Measurements from ENCODE around the gene UVRAG. TPM values are rescaled to one million over a fixed set of nuclear protein-coding genes. Genes with fewer than 3 reads are reported as not detected.
"Not testable (repeated sequence)": the region's sequence is repeated elsewhere in the genome, so short reads cannot be mapped to it uniquely, and the experiment has no call there.

The UVRAG gene
- total RNA-seq, 1 donor from 2014 or later: 7.4 TPM

DNA sequence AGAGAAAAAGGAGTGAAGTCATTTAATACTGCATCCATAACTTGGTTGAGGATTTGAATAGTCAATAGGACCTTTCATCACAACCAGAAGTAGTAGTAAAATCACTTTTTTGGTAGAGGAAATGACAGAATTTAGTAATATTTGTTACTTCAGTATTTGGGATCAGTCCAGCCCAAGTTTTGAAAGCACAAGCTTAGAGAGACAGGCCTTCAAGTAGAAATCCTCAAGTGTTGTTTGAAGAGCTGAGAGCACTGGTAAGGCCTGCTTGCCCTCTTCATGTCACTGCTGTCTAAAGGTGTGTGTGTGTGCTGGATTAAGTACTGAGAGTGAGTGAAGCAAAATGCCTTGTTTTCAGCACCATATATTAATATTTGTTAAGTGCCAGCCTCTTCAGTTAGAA, 254.0 kb downstream of the UVRAG start:
- H3K4me3 ChIP-seq (ENCODE audit: low read depth, low read length): no peak overlapping the region
- no peak for DNase-seq (ENCODE audit: low read depth)
- TF ChIP-seq, protein P1, sequence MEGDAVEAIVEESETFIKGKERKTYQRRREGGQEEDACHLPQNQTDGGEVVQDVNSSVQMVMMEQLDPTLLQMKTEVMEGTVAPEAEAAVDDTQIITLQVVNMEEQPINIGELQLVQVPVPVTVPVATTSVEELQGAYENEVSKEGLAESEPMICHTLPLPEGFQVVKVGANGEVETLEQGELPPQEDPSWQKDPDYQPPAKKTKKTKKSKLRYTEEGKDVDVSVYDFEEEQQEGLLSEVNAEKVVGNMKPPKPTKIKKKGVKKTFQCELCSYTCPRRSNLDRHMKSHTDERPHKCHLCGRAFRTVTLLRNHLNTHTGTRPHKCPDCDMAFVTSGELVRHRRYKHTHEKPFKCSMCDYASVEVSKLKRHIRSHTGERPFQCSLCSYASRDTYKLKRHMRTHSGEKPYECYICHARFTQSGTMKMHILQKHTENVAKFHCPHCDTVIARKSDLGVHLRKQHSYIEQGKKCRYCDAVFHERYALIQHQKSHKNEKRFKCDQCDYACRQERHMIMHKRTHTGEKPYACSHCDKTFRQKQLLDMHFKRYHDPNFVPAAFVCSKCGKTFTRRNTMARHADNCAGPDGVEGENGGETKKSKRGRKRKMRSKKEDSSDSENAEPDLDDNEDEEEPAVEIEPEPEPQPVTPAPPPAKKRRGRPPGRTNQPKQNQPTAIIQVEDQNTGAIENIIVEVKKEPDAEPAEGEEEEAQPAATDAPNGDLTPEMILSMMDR (conservative IDR thresholded peaks at IDR 0.05; ENCODE audit: low read depth, low read length): no peak

DNA sequence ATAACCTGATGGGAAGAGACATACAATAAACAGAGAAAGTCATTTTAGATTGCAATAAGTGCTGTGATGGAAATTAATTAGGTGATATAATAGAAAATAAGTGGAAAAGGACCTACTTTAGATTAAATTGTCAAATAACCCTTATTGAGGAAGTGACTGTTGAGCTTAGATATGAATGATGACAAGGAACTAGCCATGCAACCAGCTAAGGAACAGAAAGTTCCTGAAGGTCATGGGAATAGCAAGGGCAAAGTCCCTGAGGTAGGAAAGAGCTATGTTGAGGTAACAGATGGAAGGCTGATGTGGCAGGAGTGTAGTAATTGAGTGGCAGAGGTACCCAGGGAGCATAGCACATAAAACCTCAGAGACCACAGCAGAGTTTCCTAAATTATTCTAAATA, 256.1 kb downstream of the UVRAG start:
- TF ChIP-seq, protein P1 (conservative IDR thresholded peaks at IDR 0.05; ENCODE audit: low read depth, low read length): no peak
- no peak overlapping the region for H3K4me3 ChIP-seq (ENCODE audit: low read depth, low read length)
- no peak for DNase-seq (ENCODE audit: low read depth)

DNA sequence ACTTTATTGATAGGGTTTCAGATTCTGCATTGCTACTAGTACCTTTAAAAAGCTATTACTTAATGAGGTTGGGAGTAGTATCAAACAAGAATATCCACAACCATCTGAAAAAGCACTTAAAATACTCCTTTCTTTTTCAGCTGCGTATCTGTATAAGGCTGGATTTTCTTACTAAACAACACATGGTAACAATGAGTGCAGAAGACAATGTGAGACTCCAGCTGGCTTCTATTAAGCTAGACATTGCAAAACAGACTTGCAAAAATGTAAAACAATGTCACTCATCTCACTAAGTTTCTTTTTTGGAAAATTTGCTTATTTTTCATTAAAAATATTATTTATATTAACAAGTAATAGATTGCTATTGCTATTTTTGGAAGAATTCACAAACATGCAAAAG, 258.7 kb downstream of the UVRAG start:
- no peak for DNase-seq (ENCODE audit: low read depth)
- H3K4me3 ChIP-seq (ENCODE audit: low read depth, low read length): no peak overlapping the region
- TF ChIP-seq, protein P1 (conservative IDR thresholded peaks at IDR 0.05; ENCODE audit: low read depth, low read length): no peak

DNA sequence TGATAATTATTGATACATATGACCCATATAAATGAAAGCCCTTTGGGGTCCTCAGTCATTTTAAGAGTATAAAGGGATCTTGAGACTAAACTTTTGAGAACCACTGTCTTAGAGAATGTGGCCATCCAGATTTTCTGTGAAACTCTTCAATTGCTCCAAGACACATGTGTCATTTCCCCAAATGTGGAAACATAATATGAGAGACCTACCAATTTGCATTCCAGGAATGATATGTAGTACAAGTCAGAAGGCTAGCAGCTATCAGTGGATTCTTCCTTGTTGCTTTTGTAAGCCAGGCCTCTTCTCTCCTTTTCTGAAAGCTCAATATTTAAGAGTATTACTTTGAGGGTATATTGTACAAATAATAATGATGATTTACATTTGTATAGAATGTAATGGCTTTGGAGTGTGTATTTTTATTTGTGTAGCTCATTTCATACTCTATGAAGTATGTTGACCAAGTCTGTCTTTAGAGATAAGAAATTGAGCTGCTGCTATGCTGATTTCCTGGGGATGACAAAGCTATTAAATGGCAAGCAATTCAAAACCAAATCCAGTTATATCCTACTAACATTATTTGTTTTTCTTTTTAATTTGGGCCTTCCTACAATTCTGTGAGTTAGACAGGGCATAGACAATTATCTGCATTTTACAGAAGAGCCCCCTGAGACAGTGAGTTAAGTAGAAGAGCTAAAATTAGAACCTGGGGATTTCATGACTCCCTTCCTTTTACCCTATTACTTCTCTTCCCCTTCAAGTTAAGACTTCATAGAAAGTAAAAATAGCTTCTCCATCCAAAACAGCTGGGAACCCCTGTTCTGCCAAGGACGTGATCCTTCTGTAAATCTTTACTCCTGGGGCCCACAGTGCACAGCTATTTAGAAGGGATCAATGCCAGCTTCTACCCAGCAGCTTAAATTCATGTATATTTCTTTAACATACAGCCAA, 259.4 kb downstream of the UVRAG start:
- no peak for DNase-seq (ENCODE audit: low read depth)
- H3K4me3 ChIP-seq (ENCODE audit: low read depth, low read length): no peak overlapping the region
- TF ChIP-seq, protein P1 (conservative IDR thresholded peaks at IDR 0.05; ENCODE audit: low read depth, low read length): no peak

DNA sequence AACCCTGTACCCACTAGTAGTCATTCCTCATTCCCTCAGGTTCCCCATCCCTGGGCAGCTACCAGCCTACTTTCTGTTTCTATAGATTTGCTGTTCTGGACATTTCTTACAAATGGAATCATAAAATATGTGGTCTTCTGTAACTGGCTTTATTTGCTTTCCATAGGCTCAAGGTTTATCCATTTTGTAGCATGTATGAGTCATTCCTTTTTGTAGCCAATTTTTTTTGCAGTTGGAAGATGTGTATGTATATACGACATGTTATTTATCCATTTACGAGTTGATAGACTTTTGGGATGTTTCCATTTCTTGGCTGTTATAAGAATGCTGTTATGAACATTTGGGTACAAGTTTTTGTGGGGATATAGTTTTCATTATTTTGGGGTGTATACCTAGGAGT, 260.7 kb downstream of the UVRAG start:
- H3K4me3 ChIP-seq (ENCODE audit: low read depth, low read length): no peak overlapping the region
- no peak for DNase-seq (ENCODE audit: low read depth)
- TF ChIP-seq, protein P1 (conservative IDR thresholded peaks at IDR 0.05; ENCODE audit: low read depth, low read length): no peak

DNA sequence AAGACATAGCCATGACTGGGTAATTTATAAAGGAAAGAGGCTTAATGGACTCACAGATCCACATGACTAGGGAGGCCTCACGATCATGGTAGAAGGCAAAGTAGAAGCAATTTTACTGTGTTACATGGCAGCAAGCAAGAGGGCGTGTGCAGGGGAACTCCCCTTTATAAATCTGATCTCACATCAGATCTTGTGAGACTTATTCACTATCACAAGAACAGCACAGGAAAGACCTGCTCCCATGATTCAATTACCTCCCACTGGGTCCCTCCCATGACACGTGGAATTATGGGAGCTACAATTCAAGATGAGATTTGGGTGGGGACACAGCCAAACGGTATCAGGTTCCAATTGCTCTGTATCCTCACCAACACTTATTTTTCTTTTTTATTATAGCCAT, 261.2 kb downstream of the UVRAG start:
- not testable (repeated sequence) for DNase-seq (ENCODE audit: low read depth); H3K4me3 ChIP-seq (ENCODE audit: low read depth, low read length)

DNA sequence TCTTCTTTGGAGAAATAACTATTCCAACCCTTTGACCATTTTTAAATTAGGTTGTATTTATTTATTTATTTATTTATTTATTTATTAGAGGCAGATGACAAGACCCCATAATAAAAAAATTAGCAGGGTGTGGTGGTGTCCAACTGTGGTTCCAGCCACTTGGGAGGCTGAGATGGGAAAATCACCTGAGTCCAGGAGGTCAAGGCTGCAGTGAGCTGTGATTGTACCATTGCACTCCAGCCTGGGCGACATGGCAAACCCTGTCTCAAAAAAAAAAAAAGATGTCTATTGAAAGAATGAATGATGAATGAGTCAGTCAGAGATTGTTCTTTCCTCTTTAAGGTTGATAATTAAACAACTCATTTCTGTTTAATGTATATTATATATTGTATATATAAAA, 261.7 kb downstream of the UVRAG start:
- TF ChIP-seq, protein P1 (conservative IDR thresholded peaks at IDR 0.05; ENCODE audit: low read depth, low read length): no peak

More for the DNA sequence above, 261.7 kb downstream of the UVRAG start:
- DNase-seq (ENCODE audit: low read depth): no peak
- H3K4me3 ChIP-seq (ENCODE audit: low read depth, low read length): no peak overlapping the region

Measured in epithelial cell of proximal tubule (primary cell).